Suprapubic skin (tissue), 3 donors: ENCODE results near the gene SAA4.

ENCODE experiments used
- EP300 ChIP-seq: sonication (generic); formaldehyde crosslinking; IDR thresholded peaks from one replicate; pipeline ENCODE4 v1.6.1; 2017; ENCODE audit warnings: antibody characterized with exemption
- POLR2A ChIP-seq, 2 donors: fragments of 450-650 bp; IDR thresholded peaks; one replicate each; pipeline ENCODE4 v1.6.1; 2017; ENCODE audit warnings: antibody characterized with exemption in 2 of 2, mild to moderate bottlenecking in 2 of 2, moderate library complexity in 2 of 2
- TF ChIP-seq, protein P1 (sequence below), 2 donors: fragments of 200-600 bp in 1 of 2; fragments of 450-650 bp in 1 of 2; sonication (generic) in 1 of 2; IDR thresholded peaks; one replicate each; pipeline ENCODE4 v1.5.1; 2016 to 2019; ENCODE audit warnings: antibody characterized with exemption in 2 of 2, mild to moderate bottlenecking in 1 of 2, moderate library complexity in 1 of 2

DNA sequence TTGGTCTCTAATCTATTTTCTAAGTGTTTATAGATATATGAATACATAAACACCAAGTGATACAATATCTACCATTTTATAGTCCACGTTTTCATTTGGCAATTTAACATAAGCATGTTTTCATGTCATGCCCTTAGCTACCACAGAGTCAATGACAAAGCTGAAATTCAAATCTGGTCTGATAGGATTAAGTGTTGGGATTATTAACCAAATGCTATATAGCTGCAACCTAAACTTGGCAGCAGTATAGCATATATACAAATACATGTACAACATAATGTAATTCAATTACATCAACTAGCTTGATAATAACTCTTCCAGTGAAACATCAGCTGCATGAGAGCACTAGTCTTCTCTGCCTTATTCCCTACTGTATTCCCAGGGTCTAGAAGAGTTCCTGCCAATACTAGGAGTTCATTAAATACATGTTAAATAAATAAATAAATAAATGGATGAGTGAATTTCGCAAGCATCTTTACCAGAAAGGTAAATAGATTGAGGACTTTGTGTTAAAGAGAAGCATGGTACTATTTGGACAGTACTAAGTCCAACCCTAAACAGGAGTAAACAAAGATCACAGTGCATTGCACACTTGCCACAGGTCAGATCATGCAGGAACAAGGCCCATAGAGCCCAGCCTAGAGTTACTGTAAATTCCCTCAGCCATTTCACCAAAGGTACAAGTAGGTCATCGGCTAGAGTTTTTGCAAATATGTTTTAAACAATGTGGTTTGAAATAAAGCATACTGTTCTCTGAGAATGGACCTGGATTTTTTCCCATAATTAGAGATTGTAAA lies 12.8 kb downstream of the SAA4 start:
- TF ChIP-seq, protein P1, sequence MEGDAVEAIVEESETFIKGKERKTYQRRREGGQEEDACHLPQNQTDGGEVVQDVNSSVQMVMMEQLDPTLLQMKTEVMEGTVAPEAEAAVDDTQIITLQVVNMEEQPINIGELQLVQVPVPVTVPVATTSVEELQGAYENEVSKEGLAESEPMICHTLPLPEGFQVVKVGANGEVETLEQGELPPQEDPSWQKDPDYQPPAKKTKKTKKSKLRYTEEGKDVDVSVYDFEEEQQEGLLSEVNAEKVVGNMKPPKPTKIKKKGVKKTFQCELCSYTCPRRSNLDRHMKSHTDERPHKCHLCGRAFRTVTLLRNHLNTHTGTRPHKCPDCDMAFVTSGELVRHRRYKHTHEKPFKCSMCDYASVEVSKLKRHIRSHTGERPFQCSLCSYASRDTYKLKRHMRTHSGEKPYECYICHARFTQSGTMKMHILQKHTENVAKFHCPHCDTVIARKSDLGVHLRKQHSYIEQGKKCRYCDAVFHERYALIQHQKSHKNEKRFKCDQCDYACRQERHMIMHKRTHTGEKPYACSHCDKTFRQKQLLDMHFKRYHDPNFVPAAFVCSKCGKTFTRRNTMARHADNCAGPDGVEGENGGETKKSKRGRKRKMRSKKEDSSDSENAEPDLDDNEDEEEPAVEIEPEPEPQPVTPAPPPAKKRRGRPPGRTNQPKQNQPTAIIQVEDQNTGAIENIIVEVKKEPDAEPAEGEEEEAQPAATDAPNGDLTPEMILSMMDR (IDR thresholded peaks at IDR 0.05): no peak
- no peak for TF ChIP-seq EP300
- no peak for TF ChIP-seq POLR2A (IDR thresholded peaks at IDR 0.05)
